HUES6 (cell line): ENCODE data around the gene MT1A.

Source experiments
- H3K27ac ChIP-seq: 2 replicates; pipeline ENCODE4 v1.7.0; 2013; ENCODE audit warnings: low read depth, mild to moderate bottlenecking, low read length, inconsistent platforms
- H3K27me3 ChIP-seq: 2 replicates; pipeline ENCODE4 v1.6.1; 2013; ENCODE audit warnings: low read length; ENCODE audit not compliant: control insufficient read depth, insufficient read depth
- H3K36me3 ChIP-seq: 2 replicates; pipeline ENCODE4 v1.6.1; 2013; ENCODE audit warnings: low read length; ENCODE audit not compliant: control insufficient read depth, insufficient read depth
- H3K4me1 ChIP-seq: 2 replicates; pipeline ENCODE4 v1.6.1; 2013; ENCODE audit warnings: low read length; ENCODE audit not compliant: control insufficient read depth, insufficient read depth
- H3K4me3 ChIP-seq: 2 replicates; pipeline ENCODE4 v1.5.1; 2013; ENCODE audit warnings: low read depth, low read length
- H3K9ac ChIP-seq: one replicate; pipeline ENCODE4 v1.6.1; 2013; ENCODE audit warnings: mild to moderate bottlenecking, low read length
- H3K9me3 ChIP-seq: 2 replicates; pipeline ENCODE4 v1.6.1; 2013; ENCODE audit warnings: low read depth, low read length; ENCODE audit not compliant: control insufficient read depth, insufficient read depth

MT1A gene

DNA sequence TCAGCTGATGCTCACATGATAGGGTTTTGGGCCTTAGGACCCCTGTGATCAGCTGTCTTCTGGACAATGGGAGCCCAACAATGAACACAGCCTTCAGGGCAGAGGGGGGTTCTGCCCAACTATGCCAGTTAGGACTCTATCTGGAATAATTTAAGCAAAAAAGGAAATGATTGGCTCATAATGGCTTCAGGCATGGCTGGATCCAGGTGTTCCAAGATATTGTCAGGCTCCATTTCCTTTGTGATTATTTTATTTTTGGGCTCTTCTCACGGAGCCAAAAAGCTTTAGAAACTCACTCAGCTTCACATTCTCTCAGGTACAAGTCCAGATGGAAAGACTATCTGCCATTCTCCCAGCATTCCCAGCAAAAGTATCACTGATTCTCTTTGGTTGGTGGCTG is 33.0 kb upstream of the MT1A start:
- Histone ChIP-seq H3K27me3 (peaks cover 33% of the 10 kb centered on the region), H3K27ac (no peak overlapping the region), H3K9ac (no peak overlapping the region), H3K4me1 (peaks cover 35% of the 10 kb centered on the region), H3K36me3 (no peaks in the 10 kb centered on the region), H3K9me3 (no peaks in the 10 kb centered on the region), H3K4me3 (no peak overlapping the region)

GRCh38 chr16:56606071-56606475 is 32.4 kb upstream of the MT1A start:
- peaks cover 39% of the 10 kb centered on the region for H3K27me3 ChIP-seq
- H3K9ac ChIP-seq, result no peak overlapping the region

DNA sequence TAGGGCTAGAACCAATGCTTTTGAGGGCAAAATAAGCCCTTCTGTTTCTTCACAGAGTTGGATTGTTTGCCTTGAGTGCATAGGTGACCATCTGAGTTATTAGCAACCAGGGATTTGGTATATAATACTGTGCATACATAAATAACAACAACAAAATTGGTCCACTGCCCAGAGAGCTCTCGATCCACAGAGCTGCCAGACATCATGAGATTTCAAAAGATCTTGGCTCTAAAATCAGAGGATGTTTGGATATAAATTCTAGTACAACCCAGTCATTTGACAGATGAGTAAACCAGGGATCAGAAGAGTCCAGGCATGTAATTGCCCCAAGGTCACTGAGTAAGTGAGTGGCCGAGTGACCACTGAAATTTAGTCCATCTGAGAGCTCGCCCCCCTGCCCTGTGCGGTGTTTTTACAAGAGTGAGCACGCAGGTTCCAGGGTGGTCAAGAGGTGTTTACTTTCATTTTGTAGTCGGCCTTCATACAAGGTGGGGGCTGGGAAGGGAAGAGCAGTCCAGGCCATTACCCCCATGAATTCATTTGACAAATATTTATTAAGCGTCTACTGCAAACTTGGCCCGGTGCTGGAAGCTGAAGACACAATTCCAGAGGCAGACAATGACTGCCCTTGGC is 31.9 kb upstream of the MT1A start:
- no peak overlapping the region for H3K9ac ChIP-seq
- H3K4me3 ChIP-seq, result no peak overlapping the region
- peaks cover 36% of the 10 kb centered on the region for H3K4me1 ChIP-seq
- no peaks in the 10 kb centered on the region for H3K36me3 ChIP-seq
- H3K27ac ChIP-seq, result no peak overlapping the region
- H3K9me3 ChIP-seq, result no peaks in the 10 kb centered on the region
- H3K27me3 ChIP-seq, result peaks cover 44% of the 10 kb centered on the region

More at GRCh38 chr16:56606071-56606475, 32.4 kb upstream of the MT1A start:
- Histone ChIP-seq H3K9me3 (no peaks in the 10 kb centered on the region), H3K36me3 (no peaks in the 10 kb centered on the region), H3K4me3 (no peak overlapping the region), H3K4me1 (peaks cover 36% of the 10 kb centered on the region), H3K27ac (no peak overlapping the region)

GRCh38 chr16:56607109-56607618 is 31.3 kb upstream of the MT1A start:
- no peak overlapping the region for H3K4me3 ChIP-seq
- H3K27ac ChIP-seq, result no peak overlapping the region
- peak overlapping the region; percentile 14 for H3K9ac ChIP-seq

GRCh38 chr16:56607675-56608042 is 30.8 kb upstream of the MT1A start:
- peaks cover 36% of the 10 kb centered on the region for H3K4me1 ChIP-seq
- H3K9me3 ChIP-seq, result no peaks in the 10 kb centered on the region
- H3K27ac ChIP-seq, result peak overlapping the region; percentile 7; the same call in 1 of the 2 replicates
- H3K27me3 ChIP-seq, result peaks cover 46% of the 10 kb centered on the region
- H3K4me3 ChIP-seq, result peak overlapping the region; percentile 70
- no peaks in the 10 kb centered on the region for H3K36me3 ChIP-seq
- peak overlapping the region; percentile 81 for H3K9ac ChIP-seq

More at GRCh38 chr16:56607109-56607618, 31.3 kb upstream of the MT1A start:
- Histone ChIP-seq H3K4me1 (peaks cover 36% of the 10 kb centered on the region), H3K9me3 (no peaks in the 10 kb centered on the region), H3K36me3 (no peaks in the 10 kb centered on the region), H3K27me3 (peaks cover 46% of the 10 kb centered on the region)

DNA sequence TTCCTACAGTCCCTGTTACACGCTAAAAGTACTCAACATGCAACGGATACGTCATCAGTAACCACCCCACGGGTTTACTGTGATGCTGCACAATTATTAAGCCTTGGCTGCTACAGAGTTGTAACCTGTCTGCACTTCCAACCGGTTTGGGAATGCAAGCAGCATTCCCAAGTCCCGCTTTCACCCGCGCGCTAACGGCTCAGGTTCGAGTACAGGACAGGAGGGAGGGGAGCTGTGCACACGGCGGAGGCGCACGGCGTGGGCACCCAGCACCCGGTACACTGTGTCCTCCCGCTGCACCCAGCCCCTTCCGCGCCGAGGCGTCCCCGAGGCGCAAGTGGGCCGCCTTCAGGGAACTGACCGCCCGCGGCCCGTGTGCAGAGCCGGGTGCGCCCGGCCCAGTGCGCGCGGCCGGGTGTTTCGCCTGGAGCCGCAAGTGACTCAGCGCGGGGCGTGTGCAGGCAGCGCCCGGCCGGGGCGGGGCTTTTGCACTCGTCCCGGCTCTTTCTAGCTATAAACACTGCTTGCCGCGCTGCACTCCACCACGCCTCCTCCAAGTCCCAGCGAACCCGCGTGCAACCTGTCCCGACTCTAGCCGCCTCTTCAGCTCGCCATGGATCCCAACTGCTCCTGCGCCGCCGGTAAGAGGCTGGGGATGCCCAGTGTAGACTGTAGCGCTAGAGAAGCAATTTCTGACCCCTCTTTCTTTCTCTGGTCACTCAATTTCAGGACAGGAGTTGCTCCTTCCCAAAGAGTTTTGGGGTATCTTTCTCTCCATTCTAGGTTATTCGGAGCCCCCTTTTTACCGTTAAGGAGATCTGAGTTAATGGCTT is 30.2 kb upstream of the MT1A start, which contains the start of gene MT2A:
Gene MT2A, plus strand, starts transcription at position 542 of the 833 bp plus-strand sequence. Its CDS starts 72 bp downstream, at position 614.
- Histone ChIP-seq H3K9me3 (no peaks in the 10 kb centered on the region), H3K36me3 (no peaks in the 10 kb centered on the region), H3K4me3 (peak within 1 kb of the TSS; percentile 70), H3K4me1 (peaks cover 36% of the 10 kb centered on the region), H3K27ac (peak within 1 kb of the TSS; percentile 7; the same call in 1 of the 2 replicates), H3K27me3 (peaks cover 46% of the 10 kb centered on the region), H3K9ac (peak within 1 kb of the TSS; percentile 81)

- Histone ChIP-seq H3K36me3 (no peaks in the 10 kb centered on the region), H3K4me3 (peak overlapping the region; percentile 70), H3K4me1 (peaks cover 36% of the 10 kb centered on the region), H3K27me3 (peaks cover 50% of the 10 kb centered on the region), H3K9ac (peak overlapping the region; percentile 74), H3K27ac (no peak overlapping the region), H3K9me3 (no peaks in the 10 kb centered on the region)
Measured at GRCh38 chr16:56608876-56609462, 29.5 kb upstream of the MT1A start.

DNA sequence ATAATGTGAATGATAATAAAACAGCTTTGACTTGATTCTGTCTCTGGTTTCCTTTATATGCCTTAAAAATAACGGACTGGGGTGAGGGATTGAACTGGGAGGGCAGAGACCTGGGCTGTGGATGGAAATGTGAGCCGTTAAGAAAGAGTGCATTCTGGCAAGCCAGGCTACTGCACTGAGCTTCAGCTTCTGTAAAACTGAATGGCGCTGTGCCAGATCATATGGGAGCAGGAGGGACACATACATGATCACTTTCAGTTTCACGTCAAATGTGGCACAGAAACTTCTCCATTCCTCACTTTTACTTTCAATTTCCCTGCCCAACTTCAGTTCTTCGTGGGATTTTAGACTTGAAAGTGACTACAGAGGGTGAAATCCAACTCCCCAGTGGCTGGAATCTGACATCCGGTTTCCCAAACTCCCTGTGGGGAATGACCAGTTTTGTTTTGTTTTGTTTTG is 29.0 kb upstream of the MT1A start:
- H3K4me1 ChIP-seq, result peaks cover 36% of the 10 kb centered on the region
- no peak overlapping the region for H3K27ac ChIP-seq
- no peaks in the 10 kb centered on the region for H3K9me3 ChIP-seq
- H3K4me3 ChIP-seq, result peak overlapping the region; percentile 70
- H3K27me3 ChIP-seq, result peaks cover 53% of the 10 kb centered on the region
- H3K9ac ChIP-seq, result peak overlapping the region; percentile 44
- H3K36me3 ChIP-seq, result no peaks in the 10 kb centered on the region

GRCh38 chr16:56610017-56610608 is 28.4 kb upstream of the MT1A start:
- peaks cover 36% of the 10 kb centered on the region for H3K4me1 ChIP-seq
- no peaks in the 10 kb centered on the region for H3K36me3 ChIP-seq
- no peak overlapping the region for H3K27ac ChIP-seq
- H3K27me3 ChIP-seq, result peaks cover 59% of the 10 kb centered on the region
- H3K9ac ChIP-seq, result peak overlapping the region; percentile 29
- H3K4me3 ChIP-seq, result peak overlapping the region; percentile 17; the same call in 1 of the 2 replicates
- H3K9me3 ChIP-seq, result no peaks in the 10 kb centered on the region

GRCh38 chr16:56610609-56611111 is 27.8 kb upstream of the MT1A start:
- H3K27ac ChIP-seq, result no peak overlapping the region
- H3K9ac ChIP-seq, result no peak overlapping the region
- H3K4me3 ChIP-seq, result no peak overlapping the region
- H3K9me3 ChIP-seq, result no peaks in the 10 kb centered on the region
- peaks cover 36% of the 10 kb centered on the region for H3K4me1 ChIP-seq
- H3K36me3 ChIP-seq, result no peaks in the 10 kb centered on the region
- H3K27me3 ChIP-seq, result peaks cover 63% of the 10 kb centered on the region
